HepG2 (cell line): ENCODE measurements around the gene ATP9A. TPM values are rescaled to one million over a fixed set of nuclear protein-coding genes. Genes with fewer than 3 reads are reported as not detected.
"Not testable (repeated sequence)": the region's sequence is repeated elsewhere in the genome, so short reads cannot be mapped to it uniquely, and the experiment has no call there.

ENCODE experiments used
- ATAC-seq: fragments of 200-7000 bp; cut with Tn5 transposase; 3 replicates; pipeline ENCODE4 v1.9.1; 2020; ENCODE audit warnings: mild to moderate bottlenecking, moderate library complexity
- BruUV-seq: library from RNA; stranded (reverse); fragments of 400-500 nt; replicated peaks from 2 replicates; lab custom pipeline; 2021; lab: Mats Ljungman, UMichigan
- CTCF ChIA-PET: fragments of 300-600 bp; formaldehyde crosslinking; extraction: SDS; loops from one replicate; lab custom pipeline; 2021; ENCODE audit warnings: low total read pairs, inconsistent platforms, low intra/inter-chr PET ratio; lab: Yijun Ruan, JAX
- POLR2A ChIA-PET: fragments of 350-600 bp; sonication (Branson Sonifier 250); formaldehyde crosslinking; loops from one replicate; lab custom pipeline; 2020; ENCODE audit warnings: antibody characterized with exemption, inconsistent platforms; lab: Yijun Ruan, JAX
- DNase-seq: peaks from one replicate; pipeline ENCODE4 v3.0.0-alpha.2; 2015; ENCODE audit warnings: low spot score
- FAIRE-seq: peaks from 3 replicates; lab custom pipeline; 2011; peaks lifted over from hg19 to GRCh38; lab: Jason Lieb, UNC
- H2AFZ ChIP-seq: one replicate; pipeline ENCODE4 v1.6.1; 2011; ENCODE audit warnings: low read length, inconsistent platforms
- H3K27ac ChIP-seq: fragments of 300-600 bp; 3 replicates; pipeline ENCODE4 v1.8.0; 2011; ENCODE audit warnings: mixed run types, mild to moderate bottlenecking, mixed read lengths, low read length, inconsistent platforms; ENCODE audit not compliant: insufficient read depth; ENCODE audit errors: extremely low read length
- H3K27me3 ChIP-seq, 2 experiments: fragments of 200-600 bp in 1 of 2; 2 replicates in 1 of 2; 3 replicates in 1 of 2; pipeline versions ENCODE4 v1.6.0 to v1.8.0; 2011; ENCODE audit warnings: low read length in 2 of 2, mild to moderate bottlenecking in 2 of 2, moderate library complexity in 2 of 2, inconsistent platforms in 1 of 2; ENCODE audit not compliant: insufficient read depth in 2 of 2, control insufficient read depth in 1 of 2
- H3K36me3 ChIP-seq, 2 experiments: fragments of 200-600 bp in 1 of 2; replicated peaks in 1 of 2; 2 replicates in 1 of 2; 3 replicates in 1 of 2; pipeline versions ENCODE4 v1.5.1 to v1.8.0; 2011; ENCODE audit warnings: low read length in 2 of 2, inconsistent platforms in 1 of 2; ENCODE audit not compliant: insufficient read depth in 2 of 2, control insufficient read depth in 1 of 2
- H3K4me1 ChIP-seq: 2 replicates; pipeline ENCODE4 v1.5.1; 2012; ENCODE audit warnings: low read length, inconsistent platforms; ENCODE audit not compliant: insufficient read depth
- H3K4me2 ChIP-seq: 2 replicates; pipeline ENCODE4 v1.6.0; 2011; ENCODE audit warnings: low read depth, low read length, inconsistent platforms
- H3K4me3 ChIP-seq, 3 experiments: fragments of 200-600 bp in 1 of 3; sonication (generic), shearing (Covaris generic) in 1 of 3; replicated peaks in 1 of 3; 2 replicates each; pipeline ENCODE4 v1.5.1; 2011 to 2016; ENCODE audit warnings: low read length in 3 of 3, inconsistent platforms in 2 of 3, low read depth in 2 of 3, mild to moderate bottlenecking in 2 of 3, control low read depth in 1 of 3, mixed read lengths in 1 of 3; ENCODE audit not compliant: insufficient read depth in 1 of 3
- H3K79me2 ChIP-seq: one replicate; pipeline ENCODE4 v1.6.1; 2011; ENCODE audit warnings: low read length, inconsistent platforms; ENCODE audit not compliant: insufficient read depth
- H3K9ac ChIP-seq: 2 replicates; pipeline ENCODE4 v1.6.0; 2011; ENCODE audit warnings: mild to moderate bottlenecking, low read depth, low read length, inconsistent platforms; ENCODE audit not compliant: insufficient read depth
- H3K9me3 ChIP-seq: 2 replicates; pipeline ENCODE4 v1.5.1; 2012; ENCODE audit warnings: mild to moderate bottlenecking, low read length
- H4K20me1 ChIP-seq: 2 replicates; pipeline ENCODE4 v1.6.0; 2011; ENCODE audit warnings: inconsistent platforms, mild to moderate bottlenecking, low read length, moderate library complexity; ENCODE audit not compliant: insufficient read depth
- RORA ChIP-seq: sonication (generic); formaldehyde crosslinking; IDR thresholded peaks from 2 replicates; pipeline ENCODE4 v1.5.0; 2020; ENCODE audit warnings: mild to moderate bottlenecking, missing genetic modification reagents, moderate library complexity
- STAG1 ChIP-seq: sonication (generic); formaldehyde crosslinking; IDR thresholded peaks from 2 replicates; pipeline ENCODE4 v1.4.0; 2020; ENCODE audit warnings: missing genetic modification reagents
- TBX3 ChIP-seq: fragments of 450-650 bp; IDR thresholded peaks from 2 replicates; pipeline ENCODE4 v1.6.1; 2017; ENCODE audit warnings: antibody characterized with exemption, mild to moderate bottlenecking, inconsistent platforms, borderline replicate concordance
- YEATS2 ChIP-seq: sonication (generic); formaldehyde crosslinking; IDR thresholded peaks from 2 replicates; pipeline ENCODE4 v1.4.0; 2020; ENCODE audit warnings: missing genetic modification reagents, borderline replicate concordance
- WGBS: methylation state at CpG from one replicate; pipeline ENCODE4 v1.1.6; 2017; ENCODE audit warnings: low lambda C conversion rate; 5-methylcytosine and 5-hydroxymethylcytosine counted together
- in situ Hi-C: cut with HindIII; loops from 2 replicates; pipeline ENCODE4 v1.10.0; 2017; ENCODE audit warnings: low pct_unique_long_range_greater_than_20kb; ENCODE audit not compliant: extremely low pct_ligation_motif_present
- intact Hi-C: fragments of 100-400 bp; cut with micrococcal nuclease; formaldehyde crosslinking; loops from one replicate; pipeline ENCODE4 v1.10.0; 2022; ENCODE audit not compliant: unreplicated experiment
- polyA plus RNA-seq, 8 experiments: library from polyadenylated mRNA; depleted of rRNA in 3 of 8; stranded (reverse) in 7 of 8; unstranded in 1 of 8; fragments of >200 nt; fragmentation: Illumina TruSeq in 4 of 8; extraction: Trizol in 4 of 8; gene quantifications; 2 replicates each; pipeline versions ENCODE4 v1.2.1 to v1.2.3, GENCODE V29; 2011 to 2016; ENCODE audit warnings: low read depth in 4 of 8, missing spikeins in 1 of 8, mixed read lengths in 1 of 8; ENCODE audit not compliant: insufficient read depth in 1 of 8
- total RNA-seq, 5 experiments: library from RNA; depleted of rRNA; stranded (reverse); fragments of >200 nt; fragmentation: Illumina TruSeq; extraction: Trizol; gene quantifications; 2 replicates each; pipeline ENCODE4 v1.2.3, GENCODE V29; 2016; ENCODE audit warnings: low read depth in 1 of 5
- TF ChIP-seq, protein P1 (sequence below): fragments of 450-650 bp; IDR thresholded peaks from 2 replicates; pipeline ENCODE4 v1.6.1; 2017; ENCODE audit warnings: mild to moderate bottlenecking
- TF ChIP-seq, protein P2 (sequence below): sonication (generic); formaldehyde crosslinking; IDR thresholded peaks from 2 replicates; pipeline ENCODE4 v1.4.0; 2020; ENCODE audit warnings: missing genetic modification reagents

ATP9A gene
- total and polyA plus RNA-seq, 2 of the 13 experiments (the other 11 are each of a cell fraction or from before 2014, with no cell fraction given) = 11.8 to 18.5 TPM

DNA sequence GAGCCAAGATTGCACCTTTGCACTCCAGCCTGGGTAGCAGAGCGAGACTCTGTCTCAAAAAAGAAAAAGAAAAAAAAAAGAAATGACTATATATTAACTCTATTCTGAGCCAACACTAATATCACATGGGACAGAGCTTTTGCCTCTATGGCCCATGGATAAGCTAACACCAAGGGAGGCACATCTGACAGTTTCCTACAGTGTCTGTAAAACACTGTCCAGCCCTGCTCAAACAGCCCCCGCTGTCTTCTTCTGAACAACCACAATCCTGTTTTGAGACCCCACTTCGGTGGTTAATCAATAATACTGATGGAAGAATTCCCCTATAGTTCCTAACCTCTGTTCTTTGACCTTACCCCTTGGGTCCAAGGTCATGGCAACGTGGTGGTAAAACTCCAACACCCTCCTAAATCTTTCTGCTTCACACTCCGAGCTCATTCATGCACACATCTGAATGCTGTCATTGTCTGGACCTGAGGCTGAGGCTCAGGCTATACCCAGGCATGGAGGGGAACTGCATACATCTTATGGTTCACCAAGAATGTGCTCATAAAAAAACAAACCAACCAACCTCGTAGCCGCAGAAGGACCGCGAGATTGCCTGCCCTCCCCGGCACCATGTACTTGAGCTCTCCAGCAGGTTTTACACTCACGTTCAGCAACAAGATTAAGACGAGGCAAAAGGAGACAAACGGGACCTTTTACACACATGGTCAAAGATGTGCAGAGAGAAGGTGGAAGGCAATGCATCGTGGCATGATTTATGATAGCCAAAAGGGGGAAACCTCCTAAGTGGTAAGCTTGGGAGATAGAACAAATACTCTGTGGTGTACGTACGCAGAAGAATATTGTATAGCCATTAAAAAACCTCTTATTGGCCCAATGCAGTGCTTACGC lies 120.3 kb downstream of the ATP9A start (continued):
- TF ChIP-seq, protein P1, sequence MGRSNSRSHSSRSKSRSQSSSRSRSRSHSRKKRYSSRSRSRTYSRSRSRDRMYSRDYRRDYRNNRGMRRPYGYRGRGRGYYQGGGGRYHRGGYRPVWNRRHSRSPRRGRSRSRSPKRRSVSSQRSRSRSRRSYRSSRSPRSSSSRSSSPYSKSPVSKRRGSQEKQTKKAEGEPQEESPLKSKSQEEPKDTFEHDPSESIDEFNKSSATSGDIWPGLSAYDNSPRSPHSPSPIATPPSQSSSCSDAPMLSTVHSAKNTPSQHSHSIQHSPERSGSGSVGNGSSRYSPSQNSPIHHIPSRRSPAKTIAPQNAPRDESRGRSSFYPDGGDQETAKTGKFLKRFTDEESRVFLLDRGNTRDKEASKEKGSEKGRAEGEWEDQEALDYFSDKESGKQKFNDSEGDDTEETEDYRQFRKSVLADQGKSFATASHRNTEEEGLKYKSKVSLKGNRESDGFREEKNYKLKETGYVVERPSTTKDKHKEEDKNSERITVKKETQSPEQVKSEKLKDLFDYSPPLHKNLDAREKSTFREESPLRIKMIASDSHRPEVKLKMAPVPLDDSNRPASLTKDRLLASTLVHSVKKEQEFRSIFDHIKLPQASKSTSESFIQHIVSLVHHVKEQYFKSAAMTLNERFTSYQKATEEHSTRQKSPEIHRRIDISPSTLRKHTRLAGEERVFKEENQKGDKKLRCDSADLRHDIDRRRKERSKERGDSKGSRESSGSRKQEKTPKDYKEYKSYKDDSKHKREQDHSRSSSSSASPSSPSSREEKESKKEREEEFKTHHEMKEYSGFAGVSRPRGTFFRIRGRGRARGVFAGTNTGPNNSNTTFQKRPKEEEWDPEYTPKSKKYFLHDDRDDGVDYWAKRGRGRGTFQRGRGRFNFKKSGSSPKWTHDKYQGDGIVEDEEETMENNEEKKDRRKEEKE = no peak
- no peak for TF ChIP-seq RORA (CRISPR knock-in tag)
- TF ChIP-seq TBX3 = no peak
- no peak for TF ChIP-seq YEATS2 (CRISPR knock-in tag)

DNA sequence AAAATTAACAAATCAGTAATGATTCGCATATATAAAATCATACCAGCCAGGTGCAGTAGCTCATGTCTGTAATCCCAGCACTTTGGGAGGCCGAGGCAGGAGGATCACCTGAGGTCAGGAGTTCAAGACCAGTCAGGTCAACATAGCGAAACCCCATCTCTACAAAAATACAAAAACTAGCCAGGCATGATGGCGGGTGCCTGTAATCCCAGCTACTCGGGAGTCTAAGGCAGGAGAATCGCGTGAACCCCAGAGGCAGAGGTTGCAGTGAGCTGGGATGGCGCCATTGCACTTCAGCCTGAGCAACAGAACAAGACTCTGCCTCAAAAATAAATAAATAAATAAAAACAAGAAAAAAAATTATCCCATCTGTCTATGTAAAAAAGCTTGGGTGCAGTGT lies 124.4 kb downstream of the ATP9A start:
- POLR2A ChIA-PET, in situ Hi-C loops, H3K9ac ChIP-seq, DNase-seq, H3K36me3 ChIP-seq, BruUV-seq, H3K4me3 ChIP-seq, H3K79me2 ChIP-seq, H4K20me1 ChIP-seq, H3K27ac ChIP-seq, FAIRE-seq, H2AFZ ChIP-seq, H3K4me2 ChIP-seq, CTCF ChIA-PET, H3K27me3 ChIP-seq, H3K9me3 ChIP-seq, ATAC-seq, intact Hi-C loops: not testable (repeated sequence)
- H3K4me1 ChIP-seq = peaks cover 23% of the 10 kb centered on the region
- WGBS = 95% methylated on average over 8 of the region's 8 CpGs
- TF ChIP-seq STAG1 (CRISPR knock-in tag) = peak; percentile 43
- TF ChIP-seq, protein P2, sequence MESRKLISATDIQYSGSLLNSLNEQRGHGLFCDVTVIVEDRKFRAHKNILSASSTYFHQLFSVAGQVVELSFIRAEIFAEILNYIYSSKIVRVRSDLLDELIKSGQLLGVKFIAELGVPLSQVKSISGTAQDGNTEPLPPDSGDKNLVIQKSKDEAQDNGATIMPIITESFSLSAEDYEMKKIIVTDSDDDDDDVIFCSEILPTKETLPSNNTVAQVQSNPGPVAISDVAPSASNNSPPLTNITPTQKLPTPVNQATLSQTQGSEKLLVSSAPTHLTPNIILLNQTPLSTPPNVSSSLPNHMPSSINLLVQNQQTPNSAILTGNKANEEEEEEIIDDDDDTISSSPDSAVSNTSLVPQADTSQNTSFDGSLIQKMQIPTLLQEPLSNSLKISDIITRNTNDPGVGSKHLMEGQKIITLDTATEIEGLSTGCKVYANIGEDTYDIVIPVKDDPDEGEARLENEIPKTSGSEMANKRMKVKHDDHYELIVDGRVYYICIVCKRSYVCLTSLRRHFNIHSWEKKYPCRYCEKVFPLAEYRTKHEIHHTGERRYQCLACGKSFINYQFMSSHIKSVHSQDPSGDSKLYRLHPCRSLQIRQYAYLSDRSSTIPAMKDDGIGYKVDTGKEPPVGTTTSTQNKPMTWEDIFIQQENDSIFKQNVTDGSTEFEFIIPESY = peak; percentile 67
